ENCODE results near the gene RBM20.

- no peak for TF ChIP-seq CTCF (optimal IDR thresholded peaks at IDR 0.05 in 1 of 3, IDR thresholded peaks at IDR 0.05 in 1 of 3, conservative IDR thresholded peaks at IDR 0.05 in 1 of 3; ENCODE audit: extremely low read depth in 1 of 3, insufficient read depth in 2 of 3, low read length in 3 of 3)
- no peak for TF ChIP-seq EZH2 (IDR thresholded peaks at IDR 0.05; ENCODE audit: low read length)
These were observed 992 bp upstream of the RBM20 start for GRCh38 chr10:110643035-110643652.

All from keratinocyte (primary cell).